Activated effector memory CD4-positive, alpha-beta T cell treated with anti-CD3 and anti-CD28 coated beads, Interleukin-2, amount 50 U/mL, for 16 hours (primary cell): ENCODE results near the gene PLAA.
"Not testable (repeated sequence)": the region's sequence is repeated elsewhere in the genome, so short reads cannot be mapped to it uniquely, and the experiment has no call there.

Experiments
- DNase-seq: peaks from one replicate; pipeline ENCODE4 v3.0.0-alpha.2; 2020

The PLAA gene

DNA sequence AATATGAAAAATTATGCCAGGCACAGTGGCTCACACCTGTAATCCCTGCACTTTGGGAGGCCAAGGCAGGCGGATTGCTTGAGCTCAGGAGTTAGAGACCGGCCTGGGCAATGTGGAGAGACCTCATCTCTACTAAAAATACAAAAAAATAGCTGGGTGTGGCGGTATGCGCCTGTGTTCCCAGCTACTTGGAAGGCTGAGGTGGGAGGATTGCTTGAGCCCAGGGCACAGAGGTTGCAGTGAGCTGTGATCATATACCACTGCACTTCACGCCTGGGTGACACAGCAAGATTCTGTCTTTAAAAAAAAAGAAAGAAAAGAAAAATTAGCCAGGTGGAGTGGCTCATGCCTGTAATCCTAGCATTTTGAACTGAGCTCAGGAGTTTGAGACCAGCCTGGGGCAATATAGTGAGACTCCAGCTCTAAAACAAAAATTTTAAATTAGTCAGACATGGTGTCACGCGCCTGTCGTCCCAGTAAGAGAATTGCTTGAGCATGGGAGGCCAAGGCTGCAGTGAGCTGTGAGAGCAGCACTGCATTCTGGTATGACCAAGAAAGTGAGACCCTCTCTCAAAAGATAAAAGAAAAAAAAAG is 18.0 kb downstream of the PLAA start:
- DNase-seq, result no peak

DNA sequence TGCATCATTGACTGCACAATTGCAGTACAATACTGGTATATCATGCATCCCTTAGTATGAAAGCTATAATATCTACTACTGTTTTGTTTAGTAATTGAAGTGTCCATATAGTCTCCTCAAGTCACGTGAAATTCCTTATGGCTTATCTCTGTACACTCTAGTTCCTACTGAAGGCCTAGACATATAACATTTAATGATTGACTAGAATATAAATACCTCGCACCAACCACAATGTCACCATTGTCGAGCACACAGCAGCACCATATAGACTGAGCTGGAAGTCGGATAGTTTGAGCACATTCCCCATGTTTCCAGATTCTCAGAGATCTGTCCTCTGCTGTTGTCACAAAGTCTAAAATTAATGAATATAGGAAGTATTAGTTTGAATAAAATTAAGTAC is 21.4 kb downstream of the PLAA start:
- DNase-seq, result no peak

DNA sequence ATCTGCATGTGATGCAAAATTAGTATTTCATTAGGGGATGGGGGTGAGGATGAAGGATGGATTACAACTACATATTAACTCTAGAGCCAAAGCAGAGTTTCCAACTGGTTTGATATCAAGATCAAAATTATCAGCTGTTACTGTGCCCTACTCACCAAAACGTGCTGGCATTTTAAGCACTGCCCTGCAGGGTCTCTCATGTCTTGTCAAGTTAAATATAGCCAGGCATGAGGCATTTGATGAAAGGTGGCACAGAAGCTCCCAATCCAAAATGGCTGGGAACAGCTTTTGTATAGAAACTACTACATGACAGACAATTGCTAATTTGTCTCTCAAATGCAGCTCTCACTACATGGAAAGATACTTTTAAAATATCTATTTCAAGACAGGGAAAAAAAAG is 27.3 kb downstream of the PLAA start:
- DNase-seq, result no peak

DNA sequence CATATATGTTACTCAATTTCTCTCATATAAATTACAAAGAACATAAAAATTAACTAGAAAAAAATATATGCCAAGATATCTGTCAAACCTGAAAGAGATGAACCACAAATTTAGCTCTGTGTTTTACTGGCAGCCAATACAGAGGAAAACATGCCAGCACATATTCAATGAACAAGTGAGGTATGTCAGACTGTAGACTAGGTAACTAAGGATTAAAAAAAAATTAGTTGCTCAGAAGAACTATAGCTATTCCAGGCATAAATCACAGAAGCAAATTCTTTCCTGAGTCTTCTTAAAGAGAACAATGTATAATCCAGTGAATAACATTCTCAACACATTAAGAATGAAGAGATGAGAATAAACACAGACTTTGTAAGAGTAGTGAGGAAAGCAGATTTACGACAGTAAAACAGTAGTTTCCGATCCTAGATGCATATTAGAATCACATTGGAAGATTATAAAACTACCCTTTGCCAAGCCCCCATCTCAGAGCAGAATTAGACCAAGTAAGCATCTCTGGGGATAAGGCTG is 33.8 kb downstream of the PLAA start:
- DNase-seq, result no peak

DNA sequence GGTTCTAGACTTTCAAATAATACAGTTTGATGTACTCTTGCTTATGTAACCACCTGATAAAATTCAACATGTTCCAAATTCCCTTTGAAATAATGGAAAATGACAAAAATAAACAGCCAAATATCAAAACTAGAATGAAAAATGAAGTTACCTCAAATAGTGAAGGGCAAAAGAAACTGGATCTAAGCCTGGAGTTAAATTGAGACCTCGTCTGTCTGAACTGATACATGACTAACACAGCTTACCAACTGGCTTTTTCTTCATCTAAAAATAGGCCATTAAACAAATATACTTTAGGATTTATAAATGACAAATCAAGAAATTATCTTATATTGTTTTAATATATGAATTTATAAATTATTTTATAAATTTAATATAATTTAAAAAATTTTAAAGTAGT is 42.4 kb downstream of the PLAA start:
- no peak for DNase-seq

DNA sequence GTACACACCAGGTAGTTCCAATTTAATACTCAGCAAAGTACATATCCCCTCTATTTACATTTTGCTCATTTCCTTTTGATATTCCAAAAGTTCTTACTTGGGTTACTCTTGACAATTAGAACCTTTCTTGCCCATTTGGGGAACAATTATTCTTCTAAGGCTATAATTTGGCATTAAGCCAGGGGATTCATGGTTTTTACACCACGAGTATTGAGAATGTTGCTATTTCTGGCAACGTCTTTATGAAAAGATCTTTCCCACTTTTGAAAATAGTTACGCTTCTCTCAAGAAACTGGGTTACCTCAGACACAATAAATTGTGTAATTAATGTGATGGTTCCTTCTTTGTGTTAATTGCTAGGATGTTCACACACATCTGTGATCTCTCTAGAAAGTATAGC is 43.0 kb downstream of the PLAA start:
- no peak for DNase-seq

DNA sequence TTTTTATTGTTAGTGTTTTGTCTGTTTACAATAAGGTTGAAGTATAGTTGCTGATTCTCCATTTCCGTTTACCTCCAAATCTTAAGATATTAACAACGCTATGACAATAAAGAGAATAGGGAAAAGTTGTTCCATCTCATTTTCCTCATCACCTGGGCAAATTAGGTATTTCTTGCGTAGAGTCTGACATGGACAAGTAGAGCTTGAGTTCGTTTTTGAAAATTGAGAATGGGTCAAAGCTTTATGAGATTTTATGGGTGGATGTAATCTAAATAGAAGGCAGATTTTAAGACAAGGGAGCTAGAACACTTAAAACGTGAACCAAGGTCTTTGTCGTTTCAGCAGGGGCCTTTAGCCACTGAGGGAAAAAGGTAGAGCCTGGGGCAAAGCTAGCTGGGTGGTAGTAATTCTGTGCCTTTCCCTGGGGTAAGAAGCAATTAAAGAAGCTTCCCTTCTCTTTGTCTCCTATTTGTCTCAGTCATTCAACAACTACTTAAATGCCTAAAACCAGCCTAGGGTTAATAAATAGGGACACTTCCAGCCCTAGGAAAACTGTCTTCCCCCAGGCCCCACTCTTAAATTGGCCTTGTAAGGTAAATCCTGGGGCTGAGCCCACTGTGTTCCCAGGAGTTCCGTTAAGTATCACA is 53.9 kb downstream of the PLAA start:
- DNase-seq, result no peak

DNA sequence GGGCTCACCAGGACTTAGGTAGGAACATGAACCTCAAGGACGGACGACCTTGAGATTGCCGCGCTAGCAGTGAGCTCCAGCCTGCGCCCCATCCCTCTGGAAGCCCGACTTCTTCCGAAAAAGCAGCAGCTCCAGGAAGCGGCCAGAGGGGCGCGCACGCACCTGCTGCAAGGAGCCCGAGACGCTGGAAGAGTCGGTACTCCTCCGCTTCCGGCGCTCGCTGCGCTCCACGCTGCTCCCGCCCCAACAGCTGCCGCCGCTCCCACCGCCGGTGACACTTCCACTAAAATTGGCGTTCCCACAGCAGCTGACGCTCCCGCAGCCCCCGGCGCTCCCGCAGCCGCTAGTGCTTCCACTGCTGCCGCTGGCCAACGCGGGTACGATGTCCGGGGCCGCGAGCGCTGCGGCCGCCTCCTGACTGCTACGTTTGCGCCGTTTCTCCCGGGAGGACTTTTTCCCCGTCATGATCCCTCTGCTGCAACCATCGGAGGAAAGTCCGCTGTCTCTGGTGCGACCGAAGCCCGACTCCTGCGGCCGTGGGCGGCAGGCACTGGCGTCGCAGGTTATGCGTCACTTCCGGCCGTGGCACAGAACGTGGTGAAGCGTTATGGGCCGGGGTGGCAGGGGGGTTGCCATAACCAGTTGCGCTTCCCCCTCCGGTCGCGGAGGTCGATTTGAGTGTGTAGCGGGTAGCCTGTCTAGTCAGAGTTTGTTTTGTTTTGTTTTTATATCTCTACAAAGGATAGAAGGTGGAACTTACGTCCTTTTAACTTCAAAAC is 54.6 kb downstream of the PLAA start, which contains the start of gene CAAP1:
Gene CAAP1 (minus strand): TSS at position 552 of the 779 bp plus-strand sequence. CDS start 87 bp downstream, at position 465.
- DNase-seq, result peak; percentile 97

DNA sequence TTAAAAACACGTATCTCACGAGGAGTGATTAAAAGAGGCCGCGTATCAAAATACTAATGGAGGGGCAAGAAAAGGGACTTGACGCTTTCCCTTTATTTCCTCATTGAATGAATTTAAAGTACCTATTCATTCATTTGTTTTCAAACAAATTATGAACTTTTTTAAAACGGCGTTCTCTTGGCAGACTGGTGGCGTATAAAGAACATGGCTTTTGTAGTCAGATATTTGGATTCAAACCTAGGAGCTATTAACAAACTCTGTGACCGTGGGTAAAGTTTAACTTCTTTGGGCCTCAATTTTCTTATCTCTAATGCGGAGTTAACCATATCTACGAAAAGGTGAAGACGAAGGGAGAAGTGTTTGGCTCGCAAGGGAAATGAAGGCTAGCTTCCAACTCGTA is 55.3 kb downstream of the PLAA start:
- no peak for DNase-seq

DNA sequence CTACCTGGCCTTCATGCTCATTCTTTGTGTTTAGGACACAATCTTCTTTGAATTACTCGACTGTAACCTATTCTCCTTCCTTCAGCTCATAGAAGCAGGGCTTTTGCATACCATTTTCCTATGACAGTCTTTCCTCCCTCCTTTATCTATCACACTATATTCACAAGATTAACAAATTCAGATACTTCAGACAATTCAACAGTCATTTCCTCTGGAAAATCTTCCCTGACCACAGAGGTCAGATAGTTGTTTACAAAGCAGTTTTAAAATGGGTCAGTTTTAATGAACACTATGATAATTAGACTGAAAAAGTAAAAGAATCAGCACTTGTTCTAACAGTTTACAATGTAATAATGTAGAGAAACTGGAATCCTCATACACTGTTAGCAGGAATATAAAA is 58.8 kb downstream of the PLAA start:
- DNase-seq, result no peak

DNA sequence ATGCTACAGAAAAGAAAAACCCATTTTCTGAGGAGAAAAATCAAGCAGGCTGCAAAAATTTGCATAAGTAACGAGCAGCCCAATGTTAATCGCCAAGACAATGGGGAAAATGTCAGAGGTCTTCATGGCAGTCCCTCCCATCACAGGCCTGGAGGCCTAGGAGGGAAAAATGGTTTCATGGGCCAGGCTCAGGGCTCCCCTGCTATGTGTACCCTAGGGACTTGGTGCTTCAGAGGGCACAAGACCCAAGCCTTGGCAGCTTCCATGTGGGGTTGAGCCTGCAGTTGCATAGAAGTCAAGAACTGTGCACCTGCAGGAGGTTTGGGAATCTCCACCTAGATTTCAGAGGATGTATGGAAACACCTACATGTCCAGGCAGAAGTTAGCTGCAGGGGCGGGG is 64.9 kb downstream of the PLAA start:
- DNase-seq, result no peak

DNA sequence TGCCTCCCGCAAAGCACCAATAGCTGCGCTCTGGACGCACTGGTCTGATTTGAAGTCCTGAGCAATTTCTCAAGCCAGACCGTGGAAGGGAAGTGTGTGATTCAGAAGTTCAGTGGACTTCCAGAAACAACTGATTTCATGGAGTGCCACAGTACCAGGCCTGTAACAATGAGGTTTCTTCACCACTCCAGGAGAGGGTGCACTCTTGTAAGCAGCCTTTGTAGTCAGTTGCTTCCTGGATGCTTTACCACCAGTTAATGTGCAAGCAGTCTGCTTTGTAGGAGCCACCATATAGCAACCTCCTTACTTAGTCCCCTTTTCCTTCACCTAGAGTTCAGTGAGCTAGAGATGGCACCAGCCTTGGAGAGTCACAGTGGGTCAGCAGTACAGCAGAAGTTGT is 66.8 kb downstream of the PLAA start:
- DNase-seq, result no peak

DNA sequence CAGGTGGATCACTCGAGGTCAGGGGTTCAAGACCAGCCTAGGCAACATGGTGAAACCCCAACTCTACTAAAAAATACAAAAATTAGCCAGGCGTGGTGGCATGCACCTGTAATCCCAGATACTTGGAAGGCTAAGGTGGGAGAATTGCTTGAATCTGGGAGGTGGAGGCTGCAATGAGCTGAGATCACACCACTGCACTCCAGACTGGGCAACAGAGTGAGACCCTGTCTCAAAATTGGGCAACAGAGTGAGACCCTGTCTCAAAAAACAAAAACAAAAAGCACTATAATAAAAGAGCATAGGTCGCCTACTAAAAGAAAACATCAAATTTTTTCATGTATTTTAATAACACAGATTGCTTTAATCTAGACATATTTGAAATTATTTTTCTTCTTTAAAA is 71.9 kb downstream of the PLAA start:
- not testable (repeated sequence) for DNase-seq

DNA sequence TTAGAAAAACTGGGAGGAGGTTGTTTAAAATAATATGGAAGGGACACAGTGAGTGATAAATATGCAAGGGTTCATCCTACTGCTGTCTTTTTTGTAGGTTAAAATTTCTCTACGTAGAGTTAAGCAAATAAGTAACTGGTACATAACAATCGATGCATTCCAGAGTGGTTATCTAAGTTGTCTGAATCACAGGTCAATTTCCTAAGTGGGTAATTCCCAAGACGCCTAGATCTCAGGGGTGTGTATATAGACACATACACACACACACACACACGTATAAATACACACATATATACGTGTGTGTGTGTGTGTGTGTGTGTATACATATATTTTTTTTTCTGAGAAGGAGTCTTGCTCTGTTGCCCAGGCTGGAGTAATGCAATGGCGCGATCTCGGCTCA is 76.8 kb downstream of the PLAA start:
- DNase-seq, result no peak

DNA sequence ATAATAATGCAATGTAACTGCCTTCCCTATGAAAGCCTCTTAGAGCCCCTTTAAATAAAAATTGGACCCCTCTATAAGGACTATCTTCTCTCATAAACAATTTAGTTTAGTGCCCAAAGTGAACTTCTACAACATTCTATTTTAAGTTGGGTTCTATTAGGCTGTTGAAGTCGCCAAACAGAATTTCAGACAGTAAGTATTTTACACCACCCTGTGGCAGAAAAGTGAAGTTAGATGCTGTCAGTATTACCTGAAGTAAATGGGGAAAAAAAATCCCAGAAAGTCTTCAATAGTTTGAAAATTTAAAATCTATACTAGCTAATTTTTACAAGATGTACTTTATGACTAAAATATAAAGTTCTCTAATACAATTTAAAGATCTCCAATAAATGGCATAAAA is 84.0 kb downstream of the PLAA start:
- no peak for DNase-seq

DNA sequence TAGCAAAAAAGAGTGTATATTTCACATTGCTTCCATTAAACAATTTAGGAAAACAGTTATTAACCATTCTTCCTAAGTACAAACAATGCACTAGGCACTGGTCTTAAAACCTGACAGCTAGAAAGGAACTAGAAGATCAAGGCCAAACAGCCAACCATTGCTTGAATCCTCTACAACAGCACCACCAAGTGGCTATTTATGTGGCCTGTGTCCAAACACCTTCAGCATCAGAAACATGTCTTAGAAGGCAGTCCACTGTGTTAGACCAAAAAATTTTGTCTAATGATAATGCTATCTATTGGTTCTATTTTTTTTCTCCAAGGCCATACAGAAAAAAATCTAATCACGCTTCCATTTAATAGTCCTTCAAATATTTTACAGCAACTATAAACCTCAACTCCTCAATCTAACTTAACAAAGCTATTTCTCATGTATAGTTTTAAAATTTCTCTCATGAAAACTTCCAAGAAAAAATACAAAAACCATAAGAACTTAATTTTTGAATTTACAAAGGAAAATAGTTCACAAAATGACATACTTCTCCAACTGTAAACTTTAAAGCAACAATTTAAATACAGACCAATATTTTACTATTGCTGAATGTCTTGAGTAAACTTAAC is 90.5 kb downstream of the PLAA start:
- no peak for DNase-seq
